Hepatic stellate cell (primary cell): ENCODE results near the gene MYO7B.

Experiments used
- DNase-seq: peaks from one replicate; pipeline ENCODE4 v3.0.0; 2011; ENCODE audit warnings: low spot score

The MYO7B gene

GRCh38 chr2:127651971-127652550, 116.6 kb downstream of the MYO7B start:
- DNase-seq = no peak

- no peak for DNase-seq
Measured at GRCh38 chr2:127652786-127653357, 117.4 kb downstream of the MYO7B start.

GRCh38 chr2:127653421-127654083, 118.1 kb downstream of the MYO7B start:
- DNase-seq = no peak

DNA sequence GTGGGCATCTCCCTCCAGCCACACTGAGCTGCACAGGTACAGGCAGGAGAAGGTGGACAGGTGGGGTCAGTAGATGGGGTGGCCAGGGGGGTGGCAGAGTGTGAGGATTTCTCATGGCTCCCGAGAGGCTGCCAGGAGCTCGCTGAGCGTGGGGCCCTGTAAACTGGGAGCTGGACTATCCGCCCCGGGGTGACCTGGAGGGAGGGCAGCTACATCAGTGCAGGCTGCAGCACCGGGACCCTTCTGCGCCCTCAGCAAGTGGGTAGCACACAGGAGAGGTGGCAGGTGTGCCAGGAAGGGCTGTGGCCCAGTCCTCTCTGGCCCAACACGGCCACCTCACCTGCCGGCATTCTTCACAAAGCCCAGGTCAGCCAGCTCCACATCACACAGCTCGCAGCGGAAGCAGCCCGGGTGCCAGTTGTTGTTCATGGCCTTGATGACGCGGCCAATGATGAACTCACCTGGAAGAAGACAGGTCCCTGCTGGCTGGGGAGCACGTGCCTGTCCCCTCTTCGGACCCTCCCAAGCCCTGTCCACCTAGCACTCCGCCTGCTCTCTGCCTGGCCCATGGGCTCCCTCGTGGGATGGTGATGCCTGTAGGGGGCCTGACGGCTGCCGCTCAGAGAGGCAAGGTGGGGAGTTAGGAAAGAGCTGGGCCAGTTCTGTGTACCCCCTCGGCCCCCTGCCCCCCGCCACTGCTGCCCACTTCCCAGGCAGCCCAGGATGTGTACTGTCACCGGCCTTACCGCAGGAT, 118.8 kb downstream of the MYO7B start:
- DNase-seq = no peak

- no peak for DNase-seq
Measured at GRCh38 chr2:127654838-127655175, 119.3 kb downstream of the MYO7B start.

DNA sequence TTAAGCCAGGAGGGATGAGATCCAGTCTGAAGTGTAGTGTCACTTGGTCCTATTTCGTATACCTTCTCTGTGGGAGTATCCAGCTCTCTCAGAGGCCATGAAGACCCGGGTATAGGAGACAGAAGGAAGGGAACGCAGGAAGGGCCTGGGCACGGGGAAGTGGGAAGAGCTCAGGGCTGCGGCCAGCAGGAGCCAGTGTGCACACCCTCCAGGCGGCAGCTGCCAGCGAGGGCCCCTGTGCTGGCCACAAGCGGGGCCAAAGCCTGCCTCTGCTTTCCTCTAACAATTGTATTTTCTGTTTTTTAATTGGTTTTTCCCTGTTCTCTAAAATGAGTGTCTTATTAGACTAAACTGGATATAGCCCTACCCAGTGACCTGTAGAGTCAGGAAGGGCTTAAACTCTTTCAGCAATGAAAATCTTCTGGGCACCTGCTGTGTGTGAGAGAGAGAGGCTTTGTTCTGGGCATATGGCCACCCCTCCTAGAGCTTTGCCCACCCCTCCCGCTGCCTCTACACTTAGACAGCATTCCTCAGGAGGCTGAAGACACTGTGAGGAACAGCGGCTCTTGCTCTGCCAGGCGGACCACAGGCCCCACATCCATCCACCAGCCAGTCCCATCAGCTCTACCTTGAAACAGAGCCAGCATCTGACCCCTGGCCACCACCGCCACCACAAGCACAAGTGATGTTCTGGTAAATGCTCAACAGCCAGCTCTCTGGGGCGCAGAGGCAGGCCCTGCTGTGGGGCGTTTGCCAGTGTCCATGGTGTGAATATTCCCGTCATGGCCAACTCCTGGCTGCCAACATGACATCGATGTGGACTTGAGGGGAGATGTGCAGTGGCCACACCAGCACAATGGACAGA, 120.0 kb downstream of the MYO7B start:
- DNase-seq = no peak

GRCh38 chr2:127656569-127657231, 121.2 kb downstream of the MYO7B start:
- DNase-seq = no peak

DNA sequence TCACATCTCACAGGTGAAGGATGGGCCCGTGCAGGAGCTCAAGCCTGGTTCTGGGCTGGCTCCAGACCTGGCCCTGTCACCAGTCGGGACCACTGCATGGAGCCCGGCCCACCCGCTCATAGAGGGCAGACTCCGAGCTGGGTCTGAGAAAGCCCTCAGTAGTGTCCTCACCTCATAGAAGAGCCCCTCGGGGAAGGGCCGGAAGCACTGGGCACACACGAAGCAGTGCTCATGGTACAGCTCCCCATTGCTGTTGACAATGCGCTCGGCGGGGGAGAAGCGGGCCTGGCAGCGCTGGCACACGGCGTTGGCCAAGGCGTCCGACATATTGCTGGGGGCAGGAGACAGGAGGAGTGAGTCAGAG, 121.7 kb downstream of the MYO7B start:
- no peak for DNase-seq

DNA sequence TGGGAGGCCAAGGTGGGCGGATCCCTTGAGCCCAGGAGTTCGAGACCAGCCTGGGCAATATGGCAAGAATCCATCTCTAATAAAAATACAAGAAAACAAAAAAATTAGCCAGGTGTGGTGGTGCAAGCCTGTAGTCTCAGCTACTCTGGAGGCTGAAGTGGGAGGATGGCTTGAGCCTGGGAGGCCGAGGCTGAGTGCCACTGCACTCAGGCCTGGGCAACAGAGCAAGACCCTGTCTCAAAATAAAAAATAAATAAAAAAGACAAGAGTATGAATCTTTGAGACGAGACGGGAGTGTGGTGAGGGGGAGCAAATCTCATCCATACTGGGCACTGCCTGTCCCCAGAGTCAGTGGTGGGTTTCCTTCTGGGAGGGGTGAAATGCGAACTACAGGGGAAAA, 122.7 kb downstream of the MYO7B start:
- no peak for DNase-seq

- no peak for DNase-seq
Measured at GRCh38 chr2:127658641-127659407, 123.3 kb downstream of the MYO7B start.

DNA sequence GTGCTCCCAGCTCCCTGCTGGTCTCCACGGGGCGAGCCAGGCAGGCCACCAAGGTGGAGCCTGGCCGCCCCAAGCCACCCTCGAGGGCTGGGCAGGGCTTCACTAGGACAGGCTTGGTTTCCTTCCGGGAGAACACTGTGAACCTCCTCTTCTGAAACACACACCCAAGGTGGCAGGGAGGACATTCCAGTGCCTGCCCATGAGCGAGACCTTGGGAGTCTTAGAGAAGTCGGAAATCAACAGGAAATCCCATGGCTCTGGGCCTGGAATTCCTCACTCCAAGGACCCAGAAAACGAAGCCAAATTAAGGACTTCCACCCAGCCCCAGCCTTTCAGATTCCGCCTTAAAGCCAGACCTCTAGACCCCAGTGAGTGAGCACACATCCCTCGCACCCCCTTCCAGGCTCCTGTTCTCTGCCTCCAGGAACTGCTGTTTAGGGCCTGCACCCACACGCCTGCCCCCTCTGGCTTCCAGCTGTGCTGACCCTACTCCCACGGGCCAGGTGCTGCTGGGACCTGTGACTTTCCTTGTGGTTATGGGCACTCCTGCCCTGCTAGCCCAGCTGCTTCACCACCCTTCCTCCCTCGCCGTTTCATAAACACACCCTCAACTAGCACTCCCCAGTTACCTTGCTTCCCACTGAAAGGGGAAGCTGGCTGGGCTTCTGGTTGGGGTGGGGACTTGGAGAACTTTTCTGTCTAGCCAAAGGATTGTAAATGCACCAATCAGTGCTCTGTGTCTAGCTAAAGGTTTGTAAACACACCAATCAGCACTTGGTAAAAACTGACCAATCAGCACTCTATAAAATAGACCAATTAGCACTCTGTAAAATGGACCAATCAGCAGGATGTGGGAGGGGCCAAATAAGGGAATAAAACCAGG, 124.2 kb downstream of the MYO7B start:
- DNase-seq = no peak

GRCh38 chr2:127660291-127660578, 124.8 kb downstream of the MYO7B start:
- DNase-seq = no peak

DNA sequence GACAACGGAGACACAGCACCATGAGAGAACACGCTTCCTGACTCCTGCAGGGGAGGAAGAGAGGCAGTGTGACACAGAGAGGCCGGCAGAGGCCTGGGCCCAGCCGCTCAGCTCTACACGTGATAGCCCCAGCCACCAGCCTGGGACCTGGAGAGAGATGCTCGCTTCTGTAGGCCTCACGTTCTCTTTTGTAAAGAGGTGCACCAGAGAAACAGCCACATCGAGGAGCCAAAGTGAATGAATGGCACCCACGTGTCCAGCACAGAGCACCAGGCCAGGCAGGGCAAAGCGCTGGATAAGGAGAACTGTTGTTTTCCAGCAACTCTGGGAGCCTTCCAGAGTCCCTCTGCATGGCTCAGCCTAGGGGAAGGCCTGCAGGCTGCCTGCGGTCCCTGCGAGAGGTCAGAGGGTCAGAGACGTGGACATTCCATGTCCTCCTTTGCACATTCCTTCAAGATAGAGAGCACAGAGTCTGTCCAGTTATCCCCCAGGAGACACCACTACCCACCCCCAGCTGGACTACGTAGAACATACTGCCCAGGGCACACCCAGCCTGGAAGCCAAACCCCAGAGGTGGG, 125.7 kb downstream of the MYO7B start:
- DNase-seq = peak; percentile 89

- DNase-seq = peak; percentile 59
Measured at GRCh38 chr2:127661949-127662510, 126.5 kb downstream of the MYO7B start.

GRCh38 chr2:127662937-127663565, 127.6 kb downstream of the MYO7B start:
- peak; percentile 58 for DNase-seq

DNA sequence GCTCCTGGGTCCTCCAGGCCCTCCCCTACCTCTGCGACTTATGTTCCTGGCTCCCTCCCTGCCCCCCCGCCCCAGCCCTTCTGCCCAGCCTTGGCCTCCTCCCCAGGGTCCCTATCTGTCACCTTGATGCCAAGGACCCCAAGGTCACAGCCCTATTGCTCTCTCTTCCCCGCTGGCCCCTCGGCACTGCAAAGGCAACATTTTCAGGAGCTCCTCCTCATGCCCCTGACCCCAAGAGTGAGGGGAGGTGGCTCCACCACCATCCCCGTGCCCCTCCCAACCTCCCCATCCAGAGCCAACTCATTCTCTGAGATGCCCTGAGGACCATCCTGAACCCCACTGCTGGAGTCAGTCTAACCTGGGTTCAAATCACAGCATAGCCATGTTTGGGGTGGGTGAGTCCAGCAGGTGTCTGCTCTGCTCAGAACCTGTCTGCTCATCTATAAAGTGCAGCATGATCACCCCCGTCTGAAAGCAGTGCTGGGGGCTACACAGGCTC, 128.1 kb downstream of the MYO7B start:
- DNase-seq = no peak

DNA sequence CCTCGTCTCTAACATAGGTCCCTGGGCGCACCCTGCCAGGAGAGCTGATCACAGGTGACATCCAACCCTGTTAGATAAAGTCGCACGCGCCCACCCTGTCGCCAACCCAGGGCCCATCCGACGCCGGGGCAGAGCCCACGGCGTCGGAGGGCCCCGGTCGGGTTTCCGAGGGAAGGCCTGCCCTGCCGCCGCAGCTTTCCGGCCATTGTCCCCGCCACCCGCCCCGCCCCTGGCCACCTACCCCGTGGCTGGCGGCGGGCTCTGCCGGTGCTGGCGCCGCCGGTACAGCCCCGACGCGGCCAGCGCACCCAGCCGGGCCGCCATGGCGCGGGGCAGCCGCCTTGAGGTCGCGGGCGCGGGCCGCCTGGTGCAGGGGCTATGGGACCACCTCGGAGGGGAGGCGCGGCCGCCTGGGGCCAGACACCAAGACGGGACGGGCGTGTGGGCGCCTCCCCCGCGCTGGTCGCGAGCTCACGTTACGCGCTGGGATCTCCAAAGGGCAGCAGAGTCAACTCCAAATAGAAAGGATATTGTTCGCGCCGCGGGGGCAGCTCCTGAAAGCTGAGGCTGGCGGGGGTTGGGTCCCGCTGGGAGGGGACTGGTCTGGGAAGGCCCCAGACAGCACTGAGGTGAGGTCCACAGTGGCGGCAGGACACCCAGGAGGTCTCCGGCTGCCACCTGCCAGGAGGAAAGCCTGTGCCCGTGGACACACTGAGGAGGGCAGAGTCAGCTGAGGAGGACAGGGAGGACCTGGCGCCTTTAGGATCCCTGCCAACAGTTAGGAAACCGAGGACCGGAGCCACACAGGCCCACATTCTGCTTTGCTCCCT, 128.8 kb downstream of the MYO7B start:
- DNase-seq = no peak

DNA sequence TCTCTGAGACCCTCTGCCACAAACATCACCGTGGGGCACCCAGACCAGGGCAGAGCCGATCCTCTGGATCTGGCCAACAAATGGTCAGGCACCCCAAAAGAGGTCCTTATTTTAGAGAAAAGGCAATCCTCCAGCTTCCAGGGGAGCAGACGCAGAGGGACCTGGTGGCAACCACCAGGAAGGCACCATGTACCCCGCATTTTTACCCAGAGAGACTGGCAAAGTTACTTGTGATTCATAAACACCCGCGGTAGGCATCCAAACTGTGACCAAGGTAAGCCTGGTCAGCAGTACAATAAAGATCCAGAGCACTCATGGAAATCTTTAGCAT, 129.4 kb downstream of the MYO7B start:
- no peak for DNase-seq
